A673 (cell line): ENCODE data around the gene PADI6. TPM values are rescaled to one million over a fixed set of nuclear protein-coding genes. Genes with fewer than 3 reads are reported as not detected.

Experiments
- BruUV-seq: library from RNA; stranded (reverse); fragments of 400-500 nt; replicated peaks from 2 replicates; lab custom pipeline; 2021; lab: Mats Ljungman, UMichigan
- CTCF ChIA-PET: fragments of 300-600 bp; sonication (Branson Sonifier 250); formaldehyde crosslinking; loops from one replicate; lab custom pipeline; 2022; ENCODE audit warnings: antibody characterized with exemption; lab: Charles Lee
- POLR2A ChIA-PET: fragments of 300-600 bp; sonication (Branson Sonifier 250); formaldehyde crosslinking; loops from one replicate; lab custom pipeline; 2022; ENCODE audit warnings: antibody characterized with exemption; ENCODE audit not compliant: low non-redundant PET; lab: Charles Lee
- DNase-seq: peaks from one replicate; pipeline ENCODE4 v3.0.0-alpha.2; 2015; ENCODE audit warnings: low spot score
- H3K27ac ChIP-seq: fragments of 200-600 bp; sonication (generic); 2 replicates; pipeline ENCODE4 v1.5.1; 2016; ENCODE audit warnings: mixed run types, low read depth, mild to moderate bottlenecking, mixed read lengths, antibody characterized with exemption, low read length; ENCODE audit not compliant: poor library complexity, severe bottlenecking
- H3K27me3 ChIP-seq: fragments of 200-600 bp; sonication (generic); replicated peaks from 2 replicates; pipeline ENCODE4 v1.6.1; 2017; ENCODE audit warnings: mixed run types, low read depth, mild to moderate bottlenecking, mixed read lengths, antibody characterized with exemption, low read length; ENCODE audit not compliant: insufficient read depth, poor library complexity
- H3K36me3 ChIP-seq: fragments of 200-600 bp; sonication (generic); 2 replicates; pipeline ENCODE4 v1.6.1; 2016; ENCODE audit warnings: mixed run types, mild to moderate bottlenecking, mixed read lengths, antibody characterized with exemption, low read length; ENCODE audit not compliant: insufficient read depth, poor library complexity, severe bottlenecking
- H3K4me1 ChIP-seq: fragments of 200-600 bp; sonication (generic); 2 replicates; pipeline ENCODE4 v1.6.1; 2017; ENCODE audit warnings: mixed run types, mild to moderate bottlenecking, mixed read lengths, antibody characterized with exemption, low read length; ENCODE audit not compliant: insufficient read depth, poor library complexity, severe bottlenecking
- H3K4me3 ChIP-seq: fragments of 200-600 bp; sonication (generic); 2 replicates; pipeline ENCODE4 v1.5.1; 2016; ENCODE audit warnings: low read depth, mixed run types, mild to moderate bottlenecking, mixed read lengths, low read length; ENCODE audit not compliant: poor library complexity, severe bottlenecking
- H3K9me3 ChIP-seq: fragments of 200-600 bp; sonication (generic); 2 replicates; pipeline ENCODE4 v1.6.1; 2016; ENCODE audit warnings: mixed run types, low read depth, mild to moderate bottlenecking, mixed read lengths, antibody characterized with exemption, low read length; ENCODE audit not compliant: poor library complexity, severe bottlenecking
- EZH2 ChIP-seq: fragments of 200-600 bp; sonication (generic); IDR thresholded peaks from 2 replicates; pipeline ENCODE4 v1.6.1; 2017; ENCODE audit warnings: borderline replicate concordance, low read depth, mild to moderate bottlenecking, mixed read lengths, antibody characterized with exemption, low read length; ENCODE audit not compliant: poor library complexity, severe bottlenecking
- intact Hi-C: fragments of 100-400 bp; cut with micrococcal nuclease; formaldehyde crosslinking; loops from one replicate; pipeline ENCODE4 v1.10.0; 2022; ENCODE audit not compliant: unreplicated experiment
- total RNA-seq: library from RNA; stranded (reverse); gene quantifications from 2 replicates; pipeline ENCODE4 v1.2.3, GENCODE V29; 2021
- TF ChIP-seq, protein P1 (sequence below): fragments of 300-800, 200-600 bp; sonication (generic); conservative IDR thresholded peaks from 2 replicates; pipeline ENCODE4 v1.5.1; 2017; ENCODE audit warnings: low read depth, mild to moderate bottlenecking, antibody characterized with exemption, low read length, moderate library complexity, mixed read lengths

PADI6 gene
- total RNA-seq, 1 experiment from 2014 or later, result not detected

DNA sequence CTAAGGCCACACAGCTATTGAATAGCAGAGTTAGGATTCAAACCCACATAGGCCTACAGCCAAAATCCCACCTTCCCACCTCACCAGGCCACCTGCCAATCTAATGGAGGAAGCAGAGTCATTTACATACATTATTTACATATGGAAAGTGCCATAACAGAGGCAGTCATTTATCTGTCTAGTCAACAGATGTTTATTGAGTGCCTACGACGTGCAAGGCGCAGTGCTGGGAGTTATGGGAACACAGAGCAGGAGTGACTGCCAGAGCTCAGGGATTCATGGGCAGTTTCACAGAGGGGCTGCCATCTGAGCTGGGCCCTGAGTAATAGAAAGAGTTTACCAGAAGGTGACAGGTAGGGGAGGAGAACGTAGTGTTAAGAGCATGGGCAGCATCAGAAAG, 10.3 kb upstream of the PADI6 start:
- CTCF ChIA-PET, result no interaction called here
- BruUV-seq, result no TSS peak
- no peak overlapping the region for H3K27ac ChIP-seq
- POLR2A ChIA-PET, result no interaction called here
- TF ChIP-seq, protein P1, sequence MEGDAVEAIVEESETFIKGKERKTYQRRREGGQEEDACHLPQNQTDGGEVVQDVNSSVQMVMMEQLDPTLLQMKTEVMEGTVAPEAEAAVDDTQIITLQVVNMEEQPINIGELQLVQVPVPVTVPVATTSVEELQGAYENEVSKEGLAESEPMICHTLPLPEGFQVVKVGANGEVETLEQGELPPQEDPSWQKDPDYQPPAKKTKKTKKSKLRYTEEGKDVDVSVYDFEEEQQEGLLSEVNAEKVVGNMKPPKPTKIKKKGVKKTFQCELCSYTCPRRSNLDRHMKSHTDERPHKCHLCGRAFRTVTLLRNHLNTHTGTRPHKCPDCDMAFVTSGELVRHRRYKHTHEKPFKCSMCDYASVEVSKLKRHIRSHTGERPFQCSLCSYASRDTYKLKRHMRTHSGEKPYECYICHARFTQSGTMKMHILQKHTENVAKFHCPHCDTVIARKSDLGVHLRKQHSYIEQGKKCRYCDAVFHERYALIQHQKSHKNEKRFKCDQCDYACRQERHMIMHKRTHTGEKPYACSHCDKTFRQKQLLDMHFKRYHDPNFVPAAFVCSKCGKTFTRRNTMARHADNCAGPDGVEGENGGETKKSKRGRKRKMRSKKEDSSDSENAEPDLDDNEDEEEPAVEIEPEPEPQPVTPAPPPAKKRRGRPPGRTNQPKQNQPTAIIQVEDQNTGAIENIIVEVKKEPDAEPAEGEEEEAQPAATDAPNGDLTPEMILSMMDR, result no peak
- no peak for TF ChIP-seq EZH2
- H3K9me3 ChIP-seq, result peaks cover 5% of the 10 kb centered on the region
- no peak overlapping the region for H3K4me3 ChIP-seq
- no peak for DNase-seq
- no peaks in the 10 kb centered on the region for H3K4me1 ChIP-seq
- intact Hi-C loops, result no loop called here
- H3K27me3 ChIP-seq, result no peaks in the 10 kb centered on the region
- no peaks in the 10 kb centered on the region for H3K36me3 ChIP-seq

DNA sequence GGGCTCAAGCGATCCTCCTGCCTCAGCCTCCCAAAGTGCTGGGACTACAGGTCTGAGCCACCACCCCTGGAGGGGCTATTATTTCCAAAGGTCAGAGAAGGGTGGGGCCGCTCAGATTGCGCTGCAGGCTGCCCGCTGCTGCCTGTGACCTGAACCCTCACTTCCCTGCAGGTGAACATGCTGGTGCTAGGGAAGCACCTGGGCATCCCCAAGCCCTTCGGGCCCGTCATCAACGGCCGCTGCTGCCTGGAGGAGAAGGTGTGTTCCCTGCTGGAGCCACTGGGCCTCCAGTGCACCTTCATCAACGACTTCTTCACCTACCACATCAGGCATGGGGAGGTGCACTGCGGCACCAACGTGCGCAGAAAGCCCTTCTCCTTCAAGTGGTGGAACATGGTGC, 8.6 kb upstream of the PADI6 start:
- TF ChIP-seq, protein P1, result no peak
- TF ChIP-seq EZH2, result no peak
- POLR2A ChIA-PET, result no interaction called here
- no peak overlapping the region for H3K4me3 ChIP-seq
- no peak for DNase-seq
- no TSS peak for BruUV-seq
- H3K9me3 ChIP-seq, result peaks cover 5% of the 10 kb centered on the region
- H3K27me3 ChIP-seq, result no peaks in the 10 kb centered on the region
- H3K27ac ChIP-seq, result no peak overlapping the region
- H3K4me1 ChIP-seq, result no peaks in the 10 kb centered on the region
- CTCF ChIA-PET, result interaction anchor here (0.7 kb wide), 1 partner anchor 331 kb away, joined by 3 read pairs; no protein-coding TSS in a partner anchor
- intact Hi-C loops, result no loop called here
- no peaks in the 10 kb centered on the region for H3K36me3 ChIP-seq

DNA sequence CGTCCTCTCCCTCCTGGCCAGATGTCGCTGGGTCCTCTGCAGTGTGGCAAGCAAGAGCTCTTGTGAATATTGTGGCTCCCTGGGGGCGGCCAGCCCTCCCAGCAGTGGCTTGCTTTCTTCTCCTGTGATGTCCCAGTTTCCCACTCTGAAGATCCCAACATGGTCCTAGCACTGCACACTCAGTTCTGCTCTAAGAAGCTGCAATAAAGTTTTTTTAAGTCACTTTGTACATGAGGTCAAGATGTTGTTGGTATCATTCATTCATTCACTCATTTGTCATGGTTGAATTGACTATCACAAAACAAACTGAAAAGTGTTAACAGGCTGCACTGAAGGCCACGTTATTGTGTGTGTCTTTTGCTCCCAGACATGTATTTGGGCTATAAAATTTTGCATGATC, 8.2 kb upstream of the PADI6 start:
- Histone ChIP-seq H3K36me3 (no peaks in the 10 kb centered on the region), H3K27ac (no peak overlapping the region), H3K9me3 (peaks cover 5% of the 10 kb centered on the region), H3K4me1 (no peaks in the 10 kb centered on the region), H3K27me3 (no peaks in the 10 kb centered on the region), H3K4me3 (no peak overlapping the region)
- ChIA-PET CTCF (no interaction called here), POLR2A (no interaction called here)
- intact Hi-C loops, result no loop called here
- no peak for DNase-seq
- no TSS peak for BruUV-seq
- TF ChIP-seq EZH2, result no peak
- TF ChIP-seq, protein P1, result no peak
